ENCODE measurements around the gene MTA3. TPM values are rescaled to one million over a fixed set of nuclear protein-coding genes. Genes with fewer than 3 reads are reported as not detected.

MTA3 gene
- total and polyA plus RNA-seq, 2 of the 8 experiments (the other 6 are each of a cell fraction or from before 2014, with no cell fraction given) = 125 to 184 TPM

DNA sequence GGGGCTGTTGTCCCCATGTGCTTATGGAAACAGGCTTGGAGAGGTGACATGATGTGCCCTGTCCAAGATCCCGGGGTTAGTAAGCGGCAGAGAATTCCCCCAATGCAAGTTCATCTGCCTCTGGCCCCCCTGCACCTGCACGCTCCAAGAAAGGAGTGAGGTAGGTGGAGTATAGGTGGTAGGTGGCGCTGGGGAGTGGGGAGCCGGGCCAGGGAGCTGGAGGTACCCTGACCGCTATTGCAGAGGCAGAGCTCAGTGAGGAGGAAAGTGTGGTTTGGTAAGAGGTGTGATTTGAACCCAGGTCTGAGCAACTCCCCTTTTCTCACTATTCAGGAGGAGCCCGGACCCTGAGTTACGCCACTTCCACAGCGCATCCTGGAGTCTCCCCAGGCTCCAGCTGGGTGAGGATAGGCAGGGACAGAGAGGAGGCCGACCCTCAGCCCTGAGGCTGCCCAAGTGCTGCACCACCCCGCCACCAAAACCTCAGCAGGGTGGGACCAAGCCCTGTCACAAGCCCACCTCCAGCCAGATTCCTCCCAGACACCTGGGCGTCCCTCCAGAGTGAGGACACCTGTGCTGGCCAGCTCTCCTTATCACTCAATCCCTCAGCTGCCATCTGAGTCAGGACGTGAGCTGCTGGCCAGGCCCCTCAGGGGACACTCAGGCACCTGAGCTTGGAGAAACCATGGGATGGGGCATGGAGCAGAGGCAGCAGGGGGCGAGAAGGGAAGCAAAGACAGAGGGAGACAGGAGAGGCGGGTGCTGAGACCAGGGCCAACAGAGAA, 218.3 kb downstream of the MTA3 start:
- Histone ChIP-seq H4K91ac (replicated peaks; ENCODE audit: insufficient read length, low read length) (no peak overlapping the region), H3K4ac (replicated peaks; ENCODE audit: insufficient read length, low read depth, low read length) (no peak overlapping the region), H3K79me2 (ENCODE audit: control insufficient read depth in 1 of 2, insufficient read depth in 2 of 2, low read length in 2 of 2) (no peaks in the 10 kb centered on the region), H3K23me2 (ENCODE audit: low read depth, low read length) (no peaks in the 10 kb centered on the region), H3K14ac (ENCODE audit: insufficient read length) (no peak overlapping the region), H3K27ac (ENCODE audit: low read depth, low read length) (no peak overlapping the region), H4K8ac (ENCODE audit: extremely low read depth, insufficient read depth, low read length) (no peak overlapping the region), H2AK5ac (ENCODE audit: low read depth, low read length) (no peak overlapping the region), H2BK20ac (ENCODE audit: low read length) (no peak overlapping the region), H3K56ac (replicated peaks; ENCODE audit: insufficient read length, low read depth, low read length) (no peak overlapping the region), H3K9ac (replicated peaks in 1 of 4; ENCODE audit: extremely low read depth in 1 of 4, low read depth in 3 of 4, low read length in 3 of 4) (no peak overlapping the region), H2BK15ac (ENCODE audit: low read length) (no peak overlapping the region), H3K36me3 (ENCODE audit: control insufficient read depth in 2 of 4, insufficient read depth in 4 of 4, low read length in 3 of 4) (no peaks in the 10 kb centered on the region; a peak in 1 of 8 replicates), H3K18ac (ENCODE audit: extremely low read depth, low read length) (no peak overlapping the region), H2BK12ac (ENCODE audit: low read depth, low read length) (no peak overlapping the region), H3K9me3 (ENCODE audit: insufficient read depth in 2 of 2, low read depth in 1 of 2, low read length in 1 of 2) (no peaks in the 10 kb centered on the region), H4K20me1 (replicated peaks in 1 of 2; ENCODE audit: control insufficient read depth in 1 of 2, insufficient read depth in 2 of 2, low read length in 2 of 2) (no peaks in the 10 kb centered on the region), H3K4me2 (ENCODE audit: insufficient read depth in 1 of 2, low read depth in 2 of 2, low read length in 2 of 2) (no peak overlapping the region), H3K27me3 (replicated peaks in 1 of 4; ENCODE audit: control insufficient read depth in 3 of 4, extremely low read depth in 1 of 4, insufficient read depth in 3 of 4, low read length in 3 of 4) (peaks cover 0 to 9% (median 7%) of the 10 kb centered on the region in 4 experiments; a peak in 6 of 7 replicates), H3K79me1 (ENCODE audit: low read depth, low read length) (no peaks in the 10 kb centered on the region), H3K4me1 (replicated peaks in 1 of 4; ENCODE audit: control insufficient read depth in 3 of 4, insufficient read depth in 4 of 4, low read length in 3 of 4) (peaks cover 0 to 7% (median under 1%) of the 10 kb centered on the region in 4 experiments; a peak in 3 of 7 replicates), H4K5ac (ENCODE audit: insufficient read length, low read depth, low read length) (no peak overlapping the region), H2BK5ac (ENCODE audit: low read depth, low read length) (no peak overlapping the region), H2BK120ac (replicated peaks; ENCODE audit: low read depth, low read length) (no peak overlapping the region), H3K4me3 (ENCODE audit: extremely low read depth in 1 of 4, insufficient read depth in 2 of 4, low read depth in 3 of 4, low read length in 4 of 4) (no peak overlapping the region), H2AFZ (ENCODE audit: low read length) (no peak overlapping the region), H3K23ac (ENCODE audit: insufficient read length) (no peak overlapping the region)
- ChIA-PET CTCF (ENCODE audit: partially characterized antibody) (interaction anchor here (0.6 to 2.7 kb wide), 9 partner anchors 11 to 426 kb away, joined by 3 to 11 read pairs (median 3); partner anchors contain the start of gene COX7A2L), POLR2A (ENCODE audit: partially characterized antibody) (interaction anchor here (2.1 kb wide), 1 partner anchor 23 kb away, joined by 7 read pairs; no protein-coding TSS in a partner anchor)
- FAIRE-seq (no peak), DNase-seq (ENCODE audit: low read depth in 1 of 2, low spot score in 2 of 2) (peak in 1 of 2 experiments; percentile 52)
- 79% methylated on average over 15 of the region's 15 CpGs; no CpG with 5 or more reads in 1 of the 2 experiments for WGBS, 2 experiments (ENCODE audit: extremely low coverage in 1 of 2, insufficient coverage in 1 of 2, insufficient read length in 1 of 2, insufficient replicate concordance in 2 of 2, low coverage in 1 of 2, low lambda C conversion rate in 2 of 2, missing lambda C conversion rate in 1 of 2)
- TF ChIP-seq RAD21 (IDR thresholded peaks at IDR 0.05 in 1 of 2, conservative IDR thresholded peaks at IDR 0.05 in 1 of 2; ENCODE audit: low read depth in 2 of 2, low read length in 2 of 2) (peak; percentile 34 to 52), ASH2L (IDR thresholded peaks at IDR 0.05; ENCODE audit: low read length) (no peak), SRF (IDR thresholded peaks at IDR 0.05; ENCODE audit: low read depth, low read length) (no peak), POU5F1 (IDR thresholded peaks at IDR 0.05; ENCODE audit: low read depth, low read length) (no peak), RXRA (IDR thresholded peaks at IDR 0.05; ENCODE audit: insufficient read depth, low read depth, low read length) (no peak), RBBP5 (IDR thresholded peaks at IDR 0.05; ENCODE audit: borderline replicate concordance, low read depth, low read length) (no peak)
- TF ChIP-seq, protein P1, sequence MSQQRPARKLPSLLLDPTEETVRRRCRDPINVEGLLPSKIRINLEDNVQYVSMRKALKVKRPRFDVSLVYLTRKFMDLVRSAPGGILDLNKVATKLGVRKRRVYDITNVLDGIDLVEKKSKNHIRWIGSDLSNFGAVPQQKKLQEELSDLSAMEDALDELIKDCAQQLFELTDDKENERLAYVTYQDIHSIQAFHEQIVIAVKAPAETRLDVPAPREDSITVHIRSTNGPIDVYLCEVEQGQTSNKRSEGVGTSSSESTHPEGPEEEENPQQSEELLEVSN (IDR thresholded peaks at IDR 0.05) = no peak
- TF ChIP-seq, protein P2, sequence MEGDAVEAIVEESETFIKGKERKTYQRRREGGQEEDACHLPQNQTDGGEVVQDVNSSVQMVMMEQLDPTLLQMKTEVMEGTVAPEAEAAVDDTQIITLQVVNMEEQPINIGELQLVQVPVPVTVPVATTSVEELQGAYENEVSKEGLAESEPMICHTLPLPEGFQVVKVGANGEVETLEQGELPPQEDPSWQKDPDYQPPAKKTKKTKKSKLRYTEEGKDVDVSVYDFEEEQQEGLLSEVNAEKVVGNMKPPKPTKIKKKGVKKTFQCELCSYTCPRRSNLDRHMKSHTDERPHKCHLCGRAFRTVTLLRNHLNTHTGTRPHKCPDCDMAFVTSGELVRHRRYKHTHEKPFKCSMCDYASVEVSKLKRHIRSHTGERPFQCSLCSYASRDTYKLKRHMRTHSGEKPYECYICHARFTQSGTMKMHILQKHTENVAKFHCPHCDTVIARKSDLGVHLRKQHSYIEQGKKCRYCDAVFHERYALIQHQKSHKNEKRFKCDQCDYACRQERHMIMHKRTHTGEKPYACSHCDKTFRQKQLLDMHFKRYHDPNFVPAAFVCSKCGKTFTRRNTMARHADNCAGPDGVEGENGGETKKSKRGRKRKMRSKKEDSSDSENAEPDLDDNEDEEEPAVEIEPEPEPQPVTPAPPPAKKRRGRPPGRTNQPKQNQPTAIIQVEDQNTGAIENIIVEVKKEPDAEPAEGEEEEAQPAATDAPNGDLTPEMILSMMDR (IDR thresholded peaks at IDR 0.05; ENCODE audit: control extremely low read depth in 1 of 3, insufficient read depth in 1 of 3, low read depth in 1 of 3, low read length in 3 of 3) = peak; percentile 22 to 43 (median 33); a peak in 3 of 4 replicates

Data from H1 (cell line).